BJ (cell line): ENCODE results near the gene ADARB2. TPM values are rescaled to one million over a fixed set of nuclear protein-coding genes. Genes with fewer than 3 reads are reported as not detected.

Experiments
- CTCF ChIA-PET: fragments of 350-600 bp; formaldehyde crosslinking; extraction: SDS; loops from one replicate; lab custom pipeline; 2021; ENCODE audit warnings: antibody characterized with exemption, inconsistent platforms; lab: Yijun Ruan, JAX
- POLR2A ChIA-PET: fragments of 300-600 bp; sonication (Branson Sonifier 250); formaldehyde crosslinking; extraction: SDS; loops from one replicate; lab custom pipeline; 2021; ENCODE audit warnings: antibody characterized with exemption; lab: Charles Lee
- DNase-seq: peaks from one replicate; pipeline ENCODE4 v3.0.0-alpha.2; 2011; ENCODE audit warnings: low read depth
- H3K27me3 ChIP-seq: 2 replicates; pipeline ENCODE4 v1.6.0; 2011; ENCODE audit warnings: low read length; ENCODE audit not compliant: control insufficient read depth, insufficient read depth
- H3K36me3 ChIP-seq: 2 replicates; pipeline ENCODE4 v1.5.1; 2011; ENCODE audit warnings: low read length; ENCODE audit not compliant: control insufficient read depth, insufficient read depth
- H3K4me3 ChIP-seq: 2 replicates; pipeline ENCODE4 v1.5.1; 2011; ENCODE audit warnings: low read depth, mild to moderate bottlenecking, control low read depth, low read length
- CTCF ChIP-seq: IDR thresholded peaks from 2 replicates; pipeline ENCODE4 v1.5.1; 2011; ENCODE audit warnings: low read depth, mild to moderate bottlenecking, control low read depth, inconsistent platforms, low read length, moderate library complexity; ENCODE audit not compliant: insufficient read depth
- polyA plus RNA-seq: library from polyadenylated mRNA; depleted of rRNA; stranded (reverse); fragments of >200 nt; gene quantifications from 2 replicates; pipeline ENCODE4 v1.2.3, GENCODE V29; 2011

The ADARB2 gene
- polyA plus RNA-seq, 1 experiment, result not detected

- no peaks in the 10 kb centered on the region for H3K36me3 ChIP-seq
- TF ChIP-seq CTCF, result no peak
- ChIA-PET POLR2A (no interaction called here), CTCF (no interaction called here)
- no peak for DNase-seq
- no peak overlapping the region for H3K4me3 ChIP-seq
- H3K27me3 ChIP-seq, result no peaks in the 10 kb centered on the region
Measured at GRCh38 chr10:1347962-1348772, 389.2 kb downstream of the ADARB2 start.

GRCh38 chr10:1347525-1347924, 389.8 kb downstream of the ADARB2 start:
- TF ChIP-seq CTCF, result no peak
- ChIA-PET CTCF (no interaction called here), POLR2A (no interaction called here)
- Histone ChIP-seq H3K36me3 (no peaks in the 10 kb centered on the region), H3K27me3 (no peaks in the 10 kb centered on the region), H3K4me3 (no peak overlapping the region)
- no peak for DNase-seq

- DNase-seq, result no peak
- TF ChIP-seq CTCF, result no peak
- Histone ChIP-seq H3K4me3 (no peak overlapping the region), H3K36me3 (no peaks in the 10 kb centered on the region), H3K27me3 (no peaks in the 10 kb centered on the region)
- CTCF ChIA-PET, result no interaction called here
- POLR2A ChIA-PET, result no interaction called here
Measured at GRCh38 chr10:1346201-1346600, 391.1 kb downstream of the ADARB2 start.

- ChIA-PET CTCF (no interaction called here), POLR2A (no interaction called here)
- TF ChIP-seq CTCF, result no peak
- Histone ChIP-seq H3K4me3 (no peak overlapping the region), H3K27me3 (no peaks in the 10 kb centered on the region), H3K36me3 (no peaks in the 10 kb centered on the region)
- DNase-seq, result no peak
Measured at GRCh38 chr10:1345368-1345767, 392.0 kb downstream of the ADARB2 start.

GRCh38 chr10:1344846-1345245, 392.5 kb downstream of the ADARB2 start:
- H3K27me3 ChIP-seq, result no peaks in the 10 kb centered on the region
- no peaks in the 10 kb centered on the region for H3K36me3 ChIP-seq
- POLR2A ChIA-PET, result no interaction called here
- no peak for DNase-seq
- CTCF ChIA-PET, result no interaction called here
- no peak overlapping the region for H3K4me3 ChIP-seq
- TF ChIP-seq CTCF, result no peak
